ENCODE measurements around the gene SLC2A4RG.
"Not testable (repeated sequence)": the region's sequence is repeated elsewhere in the genome, so short reads cannot be mapped to it uniquely, and the experiment has no call there.

Gene SLC2A4RG

DNA sequence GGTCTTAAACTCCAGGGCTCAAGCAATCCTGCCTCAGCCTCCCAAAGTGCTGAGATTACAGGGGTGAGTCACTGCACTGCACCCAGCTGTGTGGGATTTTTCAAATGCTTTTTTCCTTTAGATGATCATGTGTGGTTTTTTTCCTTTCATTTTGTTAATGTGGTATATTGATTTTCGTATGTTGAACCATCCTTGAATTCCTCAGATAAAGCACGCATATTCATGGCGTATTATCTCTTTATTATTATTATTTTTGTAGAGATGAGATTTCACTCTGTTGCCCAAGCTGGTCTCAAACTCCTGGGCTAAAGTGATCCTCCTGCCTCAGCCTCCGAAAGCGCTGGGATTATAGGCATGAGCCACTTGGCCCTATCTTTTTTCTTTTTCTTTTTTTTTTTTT lies 24.7 kb upstream of the SLC2A4RG start:
- DNase-seq, result no peak

DNA sequence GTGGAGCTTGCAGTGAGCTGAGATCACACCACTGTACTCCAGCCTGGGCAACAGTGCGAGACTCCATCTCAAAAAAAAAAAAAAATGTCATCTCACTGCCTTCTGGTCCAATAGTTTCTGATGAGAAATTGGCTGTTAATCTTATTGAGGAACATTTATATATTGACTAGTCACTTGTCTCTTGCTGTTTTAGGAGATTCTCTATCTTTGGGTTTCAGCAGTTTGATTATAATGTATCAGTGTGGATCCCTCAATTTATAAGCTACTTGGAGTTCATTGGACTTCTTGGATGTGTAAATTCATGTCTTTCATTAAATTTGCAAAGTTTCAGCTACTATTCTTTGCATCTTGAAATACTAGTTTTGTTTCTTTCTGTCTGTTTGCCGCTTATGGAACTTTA lies 20.6 kb upstream of the SLC2A4RG start:
- DNase-seq, result no peak

DNA sequence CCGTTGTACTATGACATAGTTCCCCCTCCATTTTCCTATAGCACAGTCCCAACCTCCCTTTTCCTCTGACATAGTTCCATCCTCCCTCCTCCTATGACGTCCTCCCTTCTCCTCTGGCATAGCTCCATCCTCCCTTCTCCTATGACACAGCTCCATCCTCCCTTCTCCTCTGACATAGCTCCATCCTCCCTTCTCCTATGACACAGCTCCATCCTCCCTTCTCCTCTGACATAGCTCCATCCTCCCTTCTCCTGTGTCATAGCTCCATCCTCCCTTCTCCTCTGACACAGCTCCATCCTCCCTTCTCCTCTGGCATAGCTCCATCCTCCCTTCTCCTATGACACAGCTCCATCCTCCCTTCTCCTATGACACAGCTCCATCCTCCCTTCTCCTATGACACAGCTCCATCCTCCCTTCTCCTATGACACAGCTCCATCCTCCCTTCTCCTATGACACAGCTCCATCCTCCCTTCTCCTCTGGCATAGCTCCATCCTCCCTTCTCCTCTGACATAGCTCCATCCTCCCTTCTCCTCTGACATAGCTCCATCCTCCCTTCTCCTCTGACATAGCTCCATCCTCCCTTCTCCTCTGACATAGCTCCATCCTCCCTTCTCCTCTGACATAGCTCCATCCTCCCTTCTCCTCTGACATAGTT lies 16.5 kb upstream of the SLC2A4RG start:
- not testable (repeated sequence) for DNase-seq

DNA sequence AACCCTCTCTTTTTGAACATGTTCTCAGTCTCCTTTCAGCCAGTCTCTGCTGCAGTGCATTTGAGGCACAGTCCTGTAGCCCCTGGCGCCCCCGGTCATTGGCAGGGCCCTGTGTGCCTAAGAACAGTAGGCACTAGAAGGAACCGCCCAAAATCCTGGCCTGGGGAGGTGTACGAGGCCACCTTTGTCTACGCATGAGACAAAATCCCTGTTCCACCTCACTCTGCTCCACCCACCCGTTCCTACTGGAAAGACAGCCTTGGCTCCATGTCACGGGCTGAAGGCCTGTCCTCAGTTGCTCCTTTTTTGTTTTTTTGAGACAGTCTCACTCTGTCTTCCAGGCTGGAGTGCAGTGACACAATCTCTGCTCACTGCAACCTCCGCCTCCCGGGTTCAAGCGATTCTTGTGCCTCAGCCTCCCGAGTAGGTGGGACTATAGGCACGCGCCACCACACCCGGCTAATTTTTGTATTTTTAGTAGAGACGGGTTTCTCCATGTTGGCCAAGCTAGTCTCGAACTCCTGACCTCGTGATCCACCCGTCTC lies 9.3 kb upstream of the SLC2A4RG start:
- not testable (repeated sequence) for DNase-seq

DNA sequence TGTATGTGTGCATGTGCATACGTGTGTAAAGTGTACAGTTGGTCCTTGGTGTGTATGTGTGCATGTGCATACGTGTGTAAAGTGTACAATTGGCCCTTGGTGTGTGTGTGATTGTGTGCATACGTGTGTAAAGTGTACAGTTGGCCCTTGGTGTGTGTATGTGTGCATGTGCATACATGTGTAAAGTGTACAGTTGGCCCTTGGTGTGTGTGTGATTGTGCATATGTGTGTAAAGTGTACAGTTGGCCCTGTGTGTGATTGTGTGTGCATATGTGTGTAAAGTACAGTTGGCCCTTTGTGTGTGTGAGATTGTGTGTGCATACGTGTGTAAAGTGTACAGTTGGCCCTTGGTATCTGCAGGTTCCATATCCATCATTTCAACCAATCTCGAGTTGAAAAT lies 8.2 kb upstream of the SLC2A4RG start:
- DNase-seq, result no peak

DNA sequence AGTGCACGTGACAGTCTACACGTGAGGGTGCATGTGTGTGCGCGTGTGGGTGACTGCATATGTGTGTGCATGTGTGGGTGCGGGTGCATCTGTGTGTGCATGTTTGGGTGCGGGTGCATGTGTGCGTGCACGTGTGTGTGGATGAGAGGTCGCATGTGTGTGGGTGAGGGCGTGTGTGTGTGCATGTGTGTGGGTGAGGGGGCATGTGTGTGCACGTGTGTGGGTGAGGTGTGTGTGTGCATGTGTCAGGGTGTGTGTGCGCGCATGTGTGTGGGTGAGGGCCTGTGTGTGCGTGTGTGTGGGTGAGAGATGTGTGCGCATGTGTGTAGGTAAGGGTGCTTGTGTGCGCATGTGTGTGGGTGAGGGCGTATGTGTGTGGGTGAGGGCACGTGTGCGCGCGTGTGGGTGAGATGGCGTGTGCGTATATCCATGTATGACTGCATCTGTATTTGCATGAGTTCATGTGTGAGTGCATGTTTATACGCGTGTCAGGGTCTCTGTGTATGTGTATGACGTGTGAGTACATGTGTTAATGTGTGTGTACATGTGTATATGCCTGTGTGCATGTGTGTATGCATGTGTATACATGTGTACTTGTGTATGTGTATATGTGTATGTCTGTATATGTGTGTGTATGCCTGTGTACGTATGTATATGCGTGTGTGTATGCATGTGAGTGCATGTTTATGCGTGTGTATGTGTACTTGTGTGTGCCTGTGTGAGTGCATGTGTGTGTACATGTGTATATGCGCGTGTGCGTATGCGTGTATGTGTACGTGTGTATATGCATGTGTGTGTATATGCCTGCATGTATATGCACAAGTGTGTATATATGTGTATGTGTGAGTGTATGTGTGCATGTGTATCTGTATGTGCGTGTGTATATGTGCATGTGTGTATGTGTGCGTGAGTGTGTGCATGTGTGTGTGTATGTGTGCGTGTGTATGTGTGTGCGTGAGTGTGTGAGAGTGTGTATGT lies 7.2 kb upstream of the SLC2A4RG start:
- DNase-seq, result no peak

DNA sequence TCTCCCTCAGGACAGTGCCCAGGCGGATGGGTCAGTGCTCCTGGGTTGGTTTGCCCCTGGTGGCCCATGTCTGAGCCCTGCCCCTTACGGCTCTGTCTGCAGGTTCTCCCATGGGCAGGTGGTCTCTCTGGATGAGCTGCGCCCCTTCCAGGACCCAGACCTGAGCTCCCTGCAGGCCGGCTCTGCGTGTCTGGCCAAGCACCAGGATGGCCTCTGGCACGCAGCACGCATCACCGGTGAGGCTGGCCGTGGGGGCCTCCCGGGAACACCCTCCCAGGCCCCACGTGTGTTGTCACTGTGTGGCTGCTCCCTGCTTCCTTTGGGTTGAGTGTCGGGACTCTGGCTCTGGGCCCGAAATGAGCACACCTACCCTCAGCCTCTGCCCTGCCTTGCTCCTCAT lies 6.5 kb upstream of the SLC2A4RG start:
- no peak for DNase-seq

DNA sequence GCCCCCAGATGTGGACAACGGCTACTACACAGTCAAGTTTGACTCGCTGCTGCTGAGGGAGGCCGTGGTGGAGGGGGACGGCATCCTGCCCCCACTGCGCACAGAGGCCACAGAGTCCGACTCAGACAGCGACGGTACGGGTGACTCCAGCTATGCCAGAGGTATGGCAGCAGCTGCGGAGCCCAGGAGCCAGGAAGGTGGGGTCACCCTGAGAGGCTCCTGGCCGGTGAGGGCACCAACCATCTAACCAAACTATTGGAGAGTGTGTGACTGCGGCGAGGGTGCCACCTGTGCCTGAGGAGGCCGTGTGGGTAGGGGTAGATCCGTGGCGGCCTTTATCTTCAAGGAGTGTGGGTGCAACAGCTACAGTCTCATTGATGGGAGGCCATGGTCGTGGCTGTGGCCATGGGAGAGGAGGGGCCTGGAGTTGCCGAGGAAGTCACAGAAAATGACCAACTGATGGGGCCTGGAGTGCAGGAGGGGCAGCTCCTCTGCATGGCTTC lies 5.9 kb upstream of the SLC2A4RG start:
- no peak for DNase-seq

DNA sequence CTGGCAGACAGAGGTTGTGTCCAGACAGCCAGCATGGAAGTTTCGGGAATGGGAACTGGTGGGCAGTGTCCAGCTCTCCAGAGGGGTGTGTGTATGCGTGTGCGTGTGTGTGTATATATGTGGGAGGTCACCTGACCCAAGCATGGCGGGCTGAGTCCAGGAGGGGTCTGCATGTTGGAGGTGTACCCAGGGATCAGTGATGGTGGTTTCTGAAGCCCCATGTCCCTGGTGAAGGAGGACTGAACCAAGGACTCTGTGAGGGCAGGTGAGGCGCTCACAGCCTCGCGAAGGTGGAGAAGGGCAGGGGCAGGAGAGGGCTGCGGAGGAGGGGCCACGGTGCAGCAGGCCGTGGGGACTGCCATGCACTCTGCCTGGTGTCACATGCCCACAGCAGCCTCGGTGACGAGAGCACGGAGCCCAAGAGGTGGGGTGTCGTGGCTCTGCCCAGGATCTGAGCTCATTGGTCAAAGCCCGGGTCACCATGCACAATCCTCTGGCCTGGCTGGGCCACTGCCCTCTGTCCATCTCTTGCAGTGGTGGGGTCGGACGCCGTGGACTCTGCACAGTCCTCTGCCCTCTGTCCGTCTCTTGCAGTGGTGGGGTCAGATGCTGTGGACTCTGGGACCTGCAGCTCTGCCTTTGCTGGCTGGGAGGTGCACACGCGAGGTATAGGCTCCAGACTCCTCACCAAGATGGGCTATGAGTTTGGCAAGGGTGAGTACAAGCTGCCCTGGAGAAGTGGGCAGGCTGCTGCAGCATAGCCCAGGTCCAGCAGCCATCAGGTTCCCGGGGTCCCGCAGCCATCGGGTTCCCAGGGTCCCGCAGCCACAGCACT lies 5.2 kb upstream of the SLC2A4RG start:
- no peak for DNase-seq

DNA sequence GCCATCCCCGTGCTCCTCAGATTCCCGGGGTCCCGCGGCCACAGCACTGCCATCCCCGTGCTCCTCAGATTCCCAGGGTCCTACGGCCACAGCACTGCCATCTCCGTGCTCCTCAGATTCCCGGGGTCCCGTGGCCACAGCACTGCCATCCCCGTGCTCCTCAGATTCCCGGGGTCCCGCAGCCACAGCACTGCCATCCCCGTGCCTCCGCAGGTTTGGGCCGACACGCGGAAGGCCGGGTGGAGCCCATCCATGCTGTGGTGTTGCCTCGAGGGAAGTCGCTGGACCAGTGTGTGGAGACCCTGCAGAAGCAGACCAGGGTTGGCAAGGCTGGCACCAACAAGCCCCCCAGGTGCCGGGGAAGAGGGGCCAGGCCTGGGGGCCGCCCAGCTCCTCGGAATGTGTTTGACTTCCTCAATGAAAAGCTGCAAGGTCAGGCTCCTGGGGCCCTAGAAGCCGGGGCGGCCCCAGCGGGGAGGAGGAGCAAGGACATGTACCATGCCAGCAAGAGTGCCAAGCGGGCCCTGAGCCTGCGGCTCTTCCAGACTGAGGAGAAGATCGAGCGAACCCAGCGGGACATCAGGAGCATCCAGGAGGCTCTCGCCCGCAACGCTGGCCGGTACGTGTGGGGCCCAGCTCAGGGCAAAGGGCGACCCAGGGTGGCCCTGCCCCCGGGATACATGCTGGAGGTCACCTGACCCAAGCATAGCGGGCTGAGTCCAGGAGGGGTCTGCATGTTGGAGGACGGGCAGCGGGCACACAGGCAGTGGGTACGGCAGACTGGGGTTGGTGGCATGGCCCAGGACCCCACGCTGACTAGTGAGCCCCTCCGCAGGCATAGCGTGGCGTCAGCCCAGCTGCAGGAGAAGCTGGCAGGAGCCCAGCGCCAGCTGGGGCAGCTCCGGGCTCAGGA lies 4.4 kb upstream of the SLC2A4RG start:
- no peak for DNase-seq

DNA sequence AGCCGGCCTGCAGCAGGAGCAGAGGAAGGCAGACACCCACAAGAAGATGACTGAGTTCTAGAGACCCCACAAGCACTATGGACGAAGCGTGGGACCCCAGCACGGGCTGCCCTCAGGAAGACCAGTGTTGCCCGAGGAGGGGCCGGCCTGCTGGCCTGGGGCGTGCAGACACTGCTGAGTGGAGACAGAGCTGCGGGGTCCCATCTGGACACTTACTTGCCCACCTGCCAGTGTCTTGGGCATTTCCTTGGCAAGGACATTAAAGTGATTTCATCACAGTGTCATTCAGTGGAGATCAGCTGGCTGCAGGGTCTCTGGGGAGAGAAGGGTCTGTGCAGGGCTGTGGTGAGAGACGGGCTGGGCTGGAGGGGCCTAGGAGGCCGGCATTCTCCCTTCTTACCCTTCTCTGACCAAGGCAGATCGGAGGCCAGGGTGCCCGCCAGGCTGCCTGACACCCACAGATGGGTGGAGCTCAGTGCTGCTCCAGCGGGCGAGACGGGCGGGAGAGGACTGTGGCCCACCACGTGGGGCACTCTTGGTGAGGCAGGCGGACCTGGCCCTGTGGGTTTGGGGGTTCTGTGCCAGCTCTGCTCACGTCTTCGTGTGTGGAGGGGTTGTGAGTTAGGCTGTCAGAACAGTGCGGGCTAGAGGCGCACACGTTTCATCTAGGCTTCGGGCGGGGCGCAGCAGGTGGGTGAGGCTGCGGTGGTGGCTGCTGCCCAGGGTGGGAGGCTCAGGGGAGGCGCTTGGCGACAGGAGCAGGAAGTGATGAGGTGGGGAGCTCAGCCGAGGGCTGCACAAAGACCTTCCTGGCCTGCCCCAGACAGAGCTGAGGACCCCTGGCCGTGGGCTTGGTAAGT lies 3.5 kb upstream of the SLC2A4RG start, which contains the start of gene LIME1:
Gene LIME1, plus strand, starts transcription at position 806 of the 860 bp plus-strand sequence. CDS start 886 bp downstream, outside the sequence.
- DNase-seq, result no peak

DNA sequence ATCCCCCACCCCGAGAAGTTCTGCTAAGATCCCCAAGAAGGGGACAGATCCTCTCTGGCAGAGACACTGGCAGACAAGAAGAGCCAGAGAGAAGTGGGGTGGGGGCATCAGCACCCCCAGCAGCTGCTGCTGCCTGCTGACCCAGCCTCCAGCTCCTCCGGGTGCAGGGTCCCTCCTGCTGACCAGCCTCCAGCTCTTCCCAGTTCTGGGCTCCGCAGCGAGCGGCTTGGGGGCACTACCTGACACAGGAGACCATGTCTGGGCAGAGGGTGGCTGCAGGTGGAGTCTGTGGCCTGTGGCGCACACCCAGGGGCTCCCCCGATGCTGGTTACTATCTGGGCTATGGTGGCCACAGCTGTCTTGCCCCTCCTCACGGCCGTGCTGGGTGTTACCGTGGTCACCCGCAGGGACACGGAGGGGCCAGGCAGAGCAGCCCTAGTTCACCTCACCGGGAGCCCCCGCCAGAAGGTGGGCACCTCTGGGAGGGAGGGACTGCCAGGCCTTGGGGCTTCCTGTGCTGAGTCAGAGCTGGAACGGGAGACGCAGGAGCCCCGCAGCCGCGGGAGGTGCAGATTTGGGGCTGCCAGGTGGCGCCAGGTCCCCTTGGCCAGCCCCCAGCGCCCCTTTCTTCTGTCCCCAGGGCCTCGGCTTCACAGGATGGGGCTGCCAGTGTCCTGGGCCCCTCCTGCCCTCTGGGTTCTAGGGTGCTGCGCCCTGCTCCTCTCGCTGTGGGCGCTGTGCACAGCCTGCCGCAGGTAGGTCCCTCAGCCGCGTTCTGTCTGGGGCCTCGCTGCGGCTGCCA lies 2.5 kb upstream of the SLC2A4RG start:
- no peak for DNase-seq

DNA sequence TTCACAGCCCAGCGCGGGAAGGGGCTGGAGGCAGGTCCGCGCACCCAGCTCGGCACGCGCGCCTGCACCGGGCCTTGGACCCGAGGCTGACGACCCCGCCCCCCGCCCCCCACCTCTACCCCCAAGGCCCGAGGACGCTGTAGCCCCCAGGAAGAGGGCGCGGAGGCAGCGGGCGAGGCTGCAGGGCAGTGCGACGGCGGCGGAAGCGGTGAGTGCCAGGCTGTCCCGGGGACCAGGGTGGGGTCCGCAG lies 2.0 kb upstream of the SLC2A4RG start:
- DNase-seq, result no peak

DNA sequence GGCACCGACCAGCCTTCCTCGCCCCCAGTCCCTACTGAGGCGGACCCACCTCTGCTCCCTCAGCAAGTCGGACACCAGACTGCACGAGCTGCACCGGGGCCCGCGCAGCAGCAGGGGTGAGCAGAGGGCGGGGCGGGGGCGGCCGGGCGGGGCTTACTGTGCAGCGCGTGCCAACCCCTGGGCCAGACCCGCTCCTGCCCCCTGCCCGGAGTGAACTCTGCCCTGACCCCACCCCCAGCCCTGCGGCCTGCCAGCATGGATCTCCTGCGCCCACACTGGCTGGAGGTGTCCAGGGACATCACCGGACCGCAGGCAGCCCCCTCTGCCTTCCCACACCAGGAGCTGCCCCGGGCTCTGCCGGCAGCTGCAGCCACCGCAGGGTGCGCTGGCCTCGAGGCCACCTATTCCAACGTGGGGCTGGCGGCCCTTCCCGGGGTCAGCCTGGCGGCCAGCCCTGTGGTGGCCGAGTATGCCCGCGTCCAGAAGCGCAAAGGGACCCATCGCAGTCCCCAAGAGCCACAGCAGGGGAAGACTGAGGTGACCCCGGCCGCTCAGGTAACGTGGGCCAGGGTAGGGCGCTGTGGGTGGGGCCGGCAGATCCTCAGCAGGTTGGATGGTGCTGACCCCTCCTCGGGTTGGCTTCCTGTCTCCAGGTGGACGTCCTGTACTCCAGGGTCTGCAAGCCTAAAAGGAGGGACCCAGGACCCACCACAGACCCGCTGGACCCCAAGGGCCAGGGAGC lies 1.5 kb upstream of the SLC2A4RG start:
- DNase-seq, result no peak

DNA sequence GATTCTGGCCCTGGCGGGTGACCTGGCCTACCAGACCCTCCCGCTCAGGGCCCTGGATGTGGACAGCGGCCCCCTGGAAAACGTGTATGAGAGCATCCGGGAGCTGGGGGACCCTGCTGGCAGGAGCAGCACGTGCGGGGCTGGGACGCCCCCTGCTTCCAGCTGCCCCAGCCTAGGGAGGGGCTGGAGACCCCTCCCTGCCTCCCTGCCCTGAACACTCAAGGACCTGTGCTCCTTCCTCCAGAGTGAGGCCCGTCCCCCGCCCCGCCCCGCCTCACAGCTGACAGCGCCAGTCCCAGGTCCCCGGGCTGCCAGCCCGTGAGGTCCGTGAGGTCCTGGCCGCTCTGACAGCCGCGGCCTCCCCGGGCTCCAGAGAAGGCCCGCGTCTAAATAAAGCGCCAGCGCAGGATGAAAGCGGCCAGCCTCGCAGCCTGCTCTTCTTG lies 868 bp upstream of the SLC2A4RG start:
- DNase-seq, result no peak

DNA sequence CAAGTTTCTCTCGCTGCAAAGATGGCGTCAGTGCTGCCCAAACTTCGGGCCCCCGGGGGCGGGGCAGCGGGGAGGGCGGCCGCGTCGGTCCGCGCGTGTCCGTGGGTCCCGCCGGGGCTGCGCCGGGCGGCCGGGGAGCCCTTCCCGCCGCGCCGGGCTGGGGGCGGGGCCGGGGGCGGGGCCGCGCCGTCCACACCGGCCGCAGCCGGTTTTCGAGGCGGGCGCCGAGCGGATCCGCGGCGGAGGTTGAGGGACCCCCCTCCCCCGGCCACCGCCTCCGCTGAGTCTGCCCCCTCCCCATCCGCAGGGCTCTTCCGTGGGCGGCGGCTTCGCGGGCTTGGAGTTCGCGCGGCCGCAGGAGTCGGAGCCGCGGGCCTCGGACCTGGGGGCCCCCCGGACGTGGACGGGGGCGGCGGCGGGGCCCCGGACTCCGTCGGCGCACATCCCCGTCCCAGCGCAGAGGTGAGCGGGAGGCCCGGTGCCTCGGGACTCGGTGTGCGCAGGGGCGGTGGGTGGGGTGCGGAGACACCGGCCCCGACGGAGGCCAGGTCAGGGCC lies 572 bp downstream of the SLC2A4RG start:
- DNase-seq, result peak in 1 of 2 donors; percentile 35

DNA sequence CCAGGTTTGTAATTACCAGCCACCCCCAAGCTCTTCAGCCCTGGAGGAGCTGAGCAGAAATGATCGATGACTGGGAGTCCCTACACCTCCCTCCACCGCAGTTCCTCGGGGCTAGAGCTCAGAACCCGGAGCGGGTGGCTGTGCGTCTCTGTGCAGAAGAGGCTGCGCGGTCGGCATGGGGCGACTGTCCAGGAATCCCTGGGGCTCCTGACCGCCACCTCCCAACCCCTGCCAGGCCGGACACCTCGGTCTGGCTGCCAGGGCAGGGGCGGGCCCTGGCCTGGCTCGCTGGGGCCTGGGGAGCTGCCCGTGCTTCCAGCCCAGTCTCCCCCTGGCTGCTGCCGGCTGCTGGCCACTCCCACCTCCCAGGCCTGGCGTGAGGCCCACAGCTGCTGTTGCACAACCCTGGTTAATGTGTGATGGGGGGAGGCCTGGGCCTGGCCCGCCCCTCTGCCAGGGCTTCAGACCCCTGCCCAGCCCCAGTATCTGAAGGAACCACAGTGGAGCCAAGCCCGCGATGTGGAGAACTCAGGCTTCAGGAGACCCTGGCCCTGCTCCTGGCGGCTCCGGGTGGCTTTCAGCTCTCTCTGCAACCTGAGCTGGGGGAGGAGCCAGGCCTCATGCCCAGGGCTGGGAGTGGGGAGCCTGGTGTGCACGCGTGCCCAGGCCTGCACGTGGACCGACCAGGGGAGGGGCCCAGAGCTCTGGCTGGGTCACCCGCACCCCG lies 1.2 kb downstream of the SLC2A4RG start:
- DNase-seq, result peak; percentile 23 to 62

DNA sequence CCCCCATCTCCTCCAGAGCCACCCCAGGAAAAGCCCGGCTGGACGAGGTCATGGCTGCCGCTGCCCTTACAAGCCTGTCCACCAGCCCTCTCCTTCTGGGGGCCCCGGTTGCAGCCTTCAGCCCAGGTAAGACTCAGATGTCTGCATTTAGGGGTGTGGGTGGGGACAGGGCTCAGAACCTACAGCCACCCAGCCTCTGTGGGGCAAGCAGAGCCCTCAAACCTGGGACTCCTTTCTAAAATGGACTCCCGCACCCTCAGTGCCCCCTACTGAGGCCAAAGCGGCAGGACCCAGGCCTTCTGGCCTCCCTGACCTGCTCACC lies 1.7 kb downstream of the SLC2A4RG start:
- DNase-seq, result no peak

All from bone marrow (tissue), 2 donors.